ENCODE data around the gene RARB. TPM values are rescaled to one million over a fixed set of nuclear protein-coding genes. Genes with fewer than 3 reads are reported as not detected.

Gene RARB
- total and polyA plus RNA-seq, 3 donors from 2014 or later, result 0.63 to 1.5 (median 0.99) TPM

GRCh38 chr3:25385807-25386460 lies 42.1 kb upstream of the RARB start:
- intact Hi-C loops (cut with DNase I; ENCODE audit: low total_unique reads), result no loop called here
- Histone ChIP-seq H3K9me3 (no peaks in the 10 kb centered on the region), H3K4me3 (no peak overlapping the region), H3K27me3 (no peaks in the 10 kb centered on the region), H3K27ac (no peak overlapping the region), H3K36me3 (ENCODE audit: low read depth, missing control alignments) (no peaks in the 10 kb centered on the region), H3K4me1 (no peaks in the 10 kb centered on the region)
- 63 to 64% methylated on average over 9 of the region's 9 CpGs for WGBS, 2 donors
- TF ChIP-seq POLR2A (IDR thresholded peaks at IDR 0.05) (no peak), CTCF (IDR thresholded peaks at IDR 0.05) (no peak)
- DNase-seq, result no peak

- H3K4me1 ChIP-seq, result no peaks in the 10 kb centered on the region
- H3K36me3 ChIP-seq (ENCODE audit: low read depth, missing control alignments), result no peaks in the 10 kb centered on the region
- H3K9me3 ChIP-seq, result no peaks in the 10 kb centered on the region
- DNase-seq, result no peak
- no peaks in the 10 kb centered on the region for H3K27me3 ChIP-seq
- intact Hi-C loops (cut with DNase I; ENCODE audit: low total_unique reads), result no loop called here
- H3K27ac ChIP-seq, result no peak overlapping the region
- TF ChIP-seq CTCF (IDR thresholded peaks at IDR 0.05) (no peak), POLR2A (IDR thresholded peaks at IDR 0.05) (no peak)
- H3K4me3 ChIP-seq, result no peak overlapping the region
- 88 to 89% methylated on average over 4 of the region's 4 CpGs for WGBS, 2 donors
Measured at GRCh38 chr3:25386686-25387255, 41.3 kb upstream of the RARB start.

GRCh38 chr3:25390605-25391004 lies 37.5 kb upstream of the RARB start:
- Histone ChIP-seq H3K27me3 (no peaks in the 10 kb centered on the region), H3K27ac (no peak overlapping the region), H3K4me3 (no peak overlapping the region), H3K4me1 (no peaks in the 10 kb centered on the region), H3K36me3 (ENCODE audit: low read depth, missing control alignments) (no peaks in the 10 kb centered on the region), H3K9me3 (no peaks in the 10 kb centered on the region)
- no peak for DNase-seq
- intact Hi-C loops (cut with DNase I; ENCODE audit: low total_unique reads), result no loop called here
- TF ChIP-seq POLR2A (IDR thresholded peaks at IDR 0.05) (no peak), CTCF (IDR thresholded peaks at IDR 0.05) (no peak)
- WGBS, 2 donors, result 80 to 97% methylated on average over 3 of the region's 3 CpGs

GRCh38 chr3:25396251-25396650 lies 31.8 kb upstream of the RARB start:
- Histone ChIP-seq H3K27me3 (no peaks in the 10 kb centered on the region), H3K36me3 (ENCODE audit: low read depth, missing control alignments) (no peaks in the 10 kb centered on the region), H3K4me3 (no peak overlapping the region), H3K27ac (no peak overlapping the region), H3K4me1 (no peaks in the 10 kb centered on the region), H3K9me3 (no peaks in the 10 kb centered on the region)
- intact Hi-C loops (cut with DNase I; ENCODE audit: low total_unique reads), result no loop called here
- no peak for TF ChIP-seq POLR2A (IDR thresholded peaks at IDR 0.05)
- TF ChIP-seq CTCF (IDR thresholded peaks at IDR 0.05), result no peak
- 86 to 95% methylated on average over 2 of the region's 2 CpGs for WGBS, 2 donors
- no peak for DNase-seq

- Histone ChIP-seq H3K4me1 (no peaks in the 10 kb centered on the region), H3K4me3 (no peak overlapping the region), H3K27me3 (no peaks in the 10 kb centered on the region), H3K9me3 (no peaks in the 10 kb centered on the region), H3K27ac (no peak overlapping the region), H3K36me3 (ENCODE audit: low read depth, missing control alignments) (no peaks in the 10 kb centered on the region)
- intact Hi-C loops (cut with DNase I; ENCODE audit: low total_unique reads), result no loop called here
- 94 to 96% methylated on average over 3 to 4 of the region's 4 CpGs for WGBS, 2 donors
- no peak for DNase-seq
- no peak for TF ChIP-seq POLR2A (IDR thresholded peaks at IDR 0.05)
Measured at GRCh38 chr3:25396686-25397085, 31.4 kb upstream of the RARB start.
